ENCODE data around the gene VPS13D.

Gene VPS13D

GRCh38 chr1:12496154-12496961, 266.5 kb downstream of the VPS13D start:
- no peak for DNase-seq (ENCODE audit: low read depth)

- no peak for DNase-seq (ENCODE audit: low read depth)
These were observed 269.9 kb downstream of the VPS13D start for GRCh38 chr1:12499539-12500240.

- DNase-seq (ENCODE audit: low read depth), result peak; percentile 65
These were observed 271.8 kb downstream of the VPS13D start for GRCh38 chr1:12501661-12502060.

- DNase-seq (ENCODE audit: low read depth), result no peak
These were observed 272.7 kb downstream of the VPS13D start for GRCh38 chr1:12502336-12503109.

- DNase-seq (ENCODE audit: low read depth), result no peak
These were observed 273.9 kb downstream of the VPS13D start for GRCh38 chr1:12503709-12504108.

GRCh38 chr1:12504601-12505000, 274.8 kb downstream of the VPS13D start:
- DNase-seq (ENCODE audit: low read depth), result no peak

GRCh38 chr1:12505231-12505630, 275.4 kb downstream of the VPS13D start:
- DNase-seq (ENCODE audit: low read depth), result no peak

GRCh38 chr1:12505639-12506280, 275.9 kb downstream of the VPS13D start:
- no peak for DNase-seq (ENCODE audit: low read depth)

GRCh38 chr1:12506281-12507280, 276.8 kb downstream of the VPS13D start:
- DNase-seq (ENCODE audit: low read depth), result no peak

GRCh38 chr1:12507631-12508030, 277.8 kb downstream of the VPS13D start:
- no peak for DNase-seq (ENCODE audit: low read depth)

- DNase-seq (ENCODE audit: low read depth), result no peak
These were observed 279.0 kb downstream of the VPS13D start for GRCh38 chr1:12508849-12509248.

GRCh38 chr1:12511128-12511484, 281.3 kb downstream of the VPS13D start:
- no peak for DNase-seq (ENCODE audit: low read depth)

- no peak for DNase-seq (ENCODE audit: low read depth)
These were observed 282.0 kb downstream of the VPS13D start for GRCh38 chr1:12511516-12512468.

- no peak for DNase-seq (ENCODE audit: low read depth)
These were observed 283.4 kb downstream of the VPS13D start for GRCh38 chr1:12513181-12513580.

GRCh38 chr1:12514590-12514989, 284.8 kb downstream of the VPS13D start:
- no peak for DNase-seq (ENCODE audit: low read depth)

GRCh38 chr1:12515234-12515633, 285.4 kb downstream of the VPS13D start:
- no peak for DNase-seq (ENCODE audit: low read depth)

- no peak for DNase-seq (ENCODE audit: low read depth)
These were observed 286.9 kb downstream of the VPS13D start for GRCh38 chr1:12516741-12517140.

- DNase-seq (ENCODE audit: low read depth), result no peak
These were observed 289.3 kb downstream of the VPS13D start for GRCh38 chr1:12518931-12519692.

Measured in HS-5 (cell line).